Activated CD4-positive, alpha-beta T cell treated with anti-CD3 and anti-CD28 coated beads, Interleukin-2, amount 10 ng/mL, durations not matched to agents 24 days and 14 days (primary cell): ENCODE measurements around the gene NDUFB11. TPM values are rescaled to one million over a fixed set of nuclear protein-coding genes. Genes with fewer than 3 reads are reported as not detected.

Experiments used
- DNase-seq: peaks from one replicate; pipeline ENCODE4 v3.0.0; 2022
- H3K27ac Mint-ChIP-seq: one replicate; pipeline ENCODE4 v1.8.0; 2022; ENCODE audit warnings: mild to moderate bottlenecking, mixed read lengths
- H3K27me3 Mint-ChIP-seq: one replicate; pipeline ENCODE4 v1.8.0; 2022; ENCODE audit warnings: mixed read lengths
- H3K36me3 Mint-ChIP-seq: one replicate; pipeline ENCODE4 v1.8.0; 2022; ENCODE audit warnings: low read depth, mild to moderate bottlenecking, mixed read lengths
- H3K4me1 Mint-ChIP-seq: one replicate; pipeline ENCODE4 v1.8.0; 2021; ENCODE audit warnings: mixed read lengths
- H3K4me3 Mint-ChIP-seq: one replicate; pipeline ENCODE4 v1.8.0; 2022; ENCODE audit warnings: mild to moderate bottlenecking, moderate library complexity, mixed read lengths
- H3K9me3 Mint-ChIP-seq: one replicate; pipeline ENCODE4 v1.8.0; 2021; ENCODE audit warnings: mixed read lengths
- intact Hi-C: fragments of 100-400 bp; cut with micrococcal nuclease; formaldehyde crosslinking; loops from one replicate; pipeline ENCODE4 v1.15.1; 2023
- total RNA-seq: library from RNA; stranded (reverse); gene quantifications from 2 replicates; pipeline ENCODE4 v1.2.3, GENCODE V29; 2022

NDUFB11 gene
- 86.8 and 89.5 TPM in 2 replicates for total RNA-seq

- Mint-ChIP-seq H3K4me1 (peaks cover 16% of the 10 kb centered on the region), H3K27ac (peak within 1 kb of the TSS; percentile 100), H3K9me3 (no peaks in the 10 kb centered on the region), H3K27me3 (no peaks in the 10 kb centered on the region), H3K4me3 (peak within 1 kb of the TSS; percentile 100), H3K36me3 (peaks cover 40% of the 10 kb centered on the region)
- intact Hi-C loops: loop anchor here (1.0 to 5.0 kb wide), 6 partner anchors 16 to 512 kb away; partner anchors contain the start of genes CDK16, USP11, UXT and ZNF41
- DNase-seq: peak; percentile 97
Measured at GRCh38 chrX:47144626-47145394, at the start of gene NDUFB11, which contains the start of gene RBM10. NDUFB11 (minus strand) TSS chrX:47144702; CDS start chrX:47144679, 23 bp downstream. RBM10 (plus strand) TSS chrX:47145221; CDS start chrX:47147482, 2,261 bp downstream.

GRCh38 chrX:47193475-47194193 lies 49.1 kb upstream of the NDUFB11 start, which contains the start of gene UBA1:
UBA1 (plus strand) TSS chrX:47193829; CDS start chrX:47198803, 4,974 bp downstream.
- Mint-ChIP-seq H3K27ac (peak within 1 kb of the TSS; percentile 98), H3K4me3 (peak within 1 kb of the TSS; percentile 94), H3K27me3 (no peaks in the 10 kb centered on the region), H3K4me1 (peaks cover 35% of the 10 kb centered on the region), H3K36me3 (peaks cover 30% of the 10 kb centered on the region), H3K9me3 (no peaks in the 10 kb centered on the region)
- intact Hi-C loops: loop anchor here (1.0 to 10.0 kb wide), 8 partner anchors 24 to 461 kb away; partner anchors contain the start of genes ELK1, USP11 and UXT
- DNase-seq: peak; percentile 97

GRCh38 chrX:47191806-47192401 lies 47.4 kb upstream of the NDUFB11 start:
- intact Hi-C loops: loop anchor here (2.0 to 10.0 kb wide), 3 partner anchors 47 to 463 kb away; partner anchors contain the start of genes ELK1, NDUFB11, RBM10 and UXT
- H3K4me1 Mint-ChIP-seq: peaks cover 33% of the 10 kb centered on the region
- peak overlapping the region; percentile 96 for H3K27ac Mint-ChIP-seq
- H3K27me3 Mint-ChIP-seq: no peaks in the 10 kb centered on the region
- no peaks in the 10 kb centered on the region for H3K9me3 Mint-ChIP-seq
- peaks cover 19% of the 10 kb centered on the region for H3K36me3 Mint-ChIP-seq
- H3K4me3 Mint-ChIP-seq: peak overlapping the region; percentile 97
- DNase-seq: no peak

GRCh38 chrX:47191331-47191730 lies 46.8 kb upstream of the NDUFB11 start:
- peaks cover 28% of the 10 kb centered on the region for H3K4me1 Mint-ChIP-seq
- intact Hi-C loops: loop anchor here (2.0 to 10.0 kb wide), 3 partner anchors 47 to 463 kb away; partner anchors contain the start of genes ELK1, NDUFB11, RBM10 and UXT
- H3K27me3 Mint-ChIP-seq: no peaks in the 10 kb centered on the region
- peak overlapping the region; percentile 97 for H3K4me3 Mint-ChIP-seq
- peaks cover 17% of the 10 kb centered on the region for H3K36me3 Mint-ChIP-seq
- H3K27ac Mint-ChIP-seq: peak overlapping the region; percentile 96
- peak; percentile 81 for DNase-seq
- no peaks in the 10 kb centered on the region for H3K9me3 Mint-ChIP-seq

- peak overlapping the region; percentile 96 for H3K27ac Mint-ChIP-seq
- H3K27me3 Mint-ChIP-seq: no peaks in the 10 kb centered on the region
- no peaks in the 10 kb centered on the region for H3K9me3 Mint-ChIP-seq
- intact Hi-C loops: loop anchor here (2.0 to 10.0 kb wide), 3 partner anchors 46 to 464 kb away; partner anchors contain the start of genes ELK1, NDUFB11, RBM10 and UXT
- DNase-seq: peak; percentile 93
- H3K4me3 Mint-ChIP-seq: peak overlapping the region; percentile 97
- H3K4me1 Mint-ChIP-seq: peaks cover 21% of the 10 kb centered on the region
- H3K36me3 Mint-ChIP-seq: peaks cover 13% of the 10 kb centered on the region
Measured at GRCh38 chrX:47190445-47191269, 46.2 kb upstream of the NDUFB11 start.

GRCh38 chrX:47189906-47190305 lies 45.4 kb upstream of the NDUFB11 start:
- no peak overlapping the region for H3K4me3 Mint-ChIP-seq
- H3K9me3 Mint-ChIP-seq: no peaks in the 10 kb centered on the region
- peaks cover 17% of the 10 kb centered on the region for H3K4me1 Mint-ChIP-seq
- no peaks in the 10 kb centered on the region for H3K27me3 Mint-ChIP-seq
- intact Hi-C loops: loop anchor here (2.0 to 10.0 kb wide), 3 partner anchors 45 to 465 kb away; partner anchors contain the start of genes ELK1, NDUFB11, RBM10 and UXT
- peaks cover 16% of the 10 kb centered on the region for H3K36me3 Mint-ChIP-seq
- no peak overlapping the region for H3K27ac Mint-ChIP-seq
- no peak for DNase-seq

- Mint-ChIP-seq H3K9me3 (no peaks in the 10 kb centered on the region), H3K27me3 (no peaks in the 10 kb centered on the region), H3K4me3 (no peak overlapping the region), H3K36me3 (peaks cover 16% of the 10 kb centered on the region), H3K27ac (peak overlapping the region; percentile 11), H3K4me1 (peaks cover 9% of the 10 kb centered on the region)
- intact Hi-C loops: no loop called here
- no peak for DNase-seq
Measured at GRCh38 chrX:47187106-47187677, 42.7 kb upstream of the NDUFB11 start.

GRCh38 chrX:47186096-47186740 lies 41.7 kb upstream of the NDUFB11 start:
- Mint-ChIP-seq H3K27me3 (no peaks in the 10 kb centered on the region), H3K4me1 (peaks cover 9% of the 10 kb centered on the region), H3K4me3 (no peak overlapping the region), H3K36me3 (peaks cover 19% of the 10 kb centered on the region), H3K27ac (no peak overlapping the region), H3K9me3 (no peaks in the 10 kb centered on the region)
- intact Hi-C loops: no loop called here
- DNase-seq: no peak

- intact Hi-C loops: no loop called here
- peaks cover 6% of the 10 kb centered on the region for H3K4me1 Mint-ChIP-seq
Measured at GRCh38 chrX:47185241-47185640, 40.7 kb upstream of the NDUFB11 start.

GRCh38 chrX:47184486-47184885 lies 40.0 kb upstream of the NDUFB11 start:
- Mint-ChIP-seq H3K27ac (no peak overlapping the region), H3K4me3 (no peak overlapping the region), H3K4me1 (peaks cover 6% of the 10 kb centered on the region), H3K36me3 (peaks cover 25% of the 10 kb centered on the region), H3K9me3 (no peaks in the 10 kb centered on the region), H3K27me3 (no peaks in the 10 kb centered on the region)
- intact Hi-C loops: no loop called here
- no peak for DNase-seq

More at GRCh38 chrX:47185241-47185640, 40.7 kb upstream of the NDUFB11 start:
- DNase-seq: no peak
- Mint-ChIP-seq H3K9me3 (no peaks in the 10 kb centered on the region), H3K4me3 (no peak overlapping the region), H3K27me3 (no peaks in the 10 kb centered on the region), H3K27ac (no peak overlapping the region), H3K36me3 (peaks cover 24% of the 10 kb centered on the region)

GRCh38 chrX:47182106-47182700 lies 37.7 kb upstream of the NDUFB11 start:
- intact Hi-C loops: no loop called here
- H3K9me3 Mint-ChIP-seq: no peaks in the 10 kb centered on the region
- H3K36me3 Mint-ChIP-seq: peaks cover 37% of the 10 kb centered on the region
- no peak for DNase-seq
- H3K4me3 Mint-ChIP-seq: no peak overlapping the region
- no peaks in the 10 kb centered on the region for H3K4me1 Mint-ChIP-seq
- no peak overlapping the region for H3K27ac Mint-ChIP-seq
- no peaks in the 10 kb centered on the region for H3K27me3 Mint-ChIP-seq

GRCh38 chrX:47181301-47181700 lies 36.8 kb upstream of the NDUFB11 start:
- Mint-ChIP-seq H3K4me3 (no peak overlapping the region), H3K27me3 (no peaks in the 10 kb centered on the region), H3K36me3 (peaks cover 38% of the 10 kb centered on the region), H3K27ac (no peak overlapping the region), H3K9me3 (no peaks in the 10 kb centered on the region), H3K4me1 (no peaks in the 10 kb centered on the region)
- no peak for DNase-seq
- intact Hi-C loops: no loop called here
